DND-41 (cell line): ENCODE measurements around the gene DRAM2.

Experiments used
- EZH2 ChIP-seq: IDR thresholded peaks from 3 replicates; pipeline ENCODE4 v1.6.1; 2012; ENCODE audit warnings: borderline replicate concordance, low read depth, mild to moderate bottlenecking, moderate library complexity, low read length, inconsistent platforms; ENCODE audit not compliant: severe bottlenecking
- TF ChIP-seq, protein P1 (sequence below): IDR thresholded peaks from 2 replicates; pipeline ENCODE4 v1.5.1; 2012; ENCODE audit warnings: borderline replicate concordance, low read length, moderate library complexity, mild to moderate bottlenecking; ENCODE audit not compliant: poor library complexity, severe bottlenecking; ENCODE audit errors: extremely low read depth

DNA sequence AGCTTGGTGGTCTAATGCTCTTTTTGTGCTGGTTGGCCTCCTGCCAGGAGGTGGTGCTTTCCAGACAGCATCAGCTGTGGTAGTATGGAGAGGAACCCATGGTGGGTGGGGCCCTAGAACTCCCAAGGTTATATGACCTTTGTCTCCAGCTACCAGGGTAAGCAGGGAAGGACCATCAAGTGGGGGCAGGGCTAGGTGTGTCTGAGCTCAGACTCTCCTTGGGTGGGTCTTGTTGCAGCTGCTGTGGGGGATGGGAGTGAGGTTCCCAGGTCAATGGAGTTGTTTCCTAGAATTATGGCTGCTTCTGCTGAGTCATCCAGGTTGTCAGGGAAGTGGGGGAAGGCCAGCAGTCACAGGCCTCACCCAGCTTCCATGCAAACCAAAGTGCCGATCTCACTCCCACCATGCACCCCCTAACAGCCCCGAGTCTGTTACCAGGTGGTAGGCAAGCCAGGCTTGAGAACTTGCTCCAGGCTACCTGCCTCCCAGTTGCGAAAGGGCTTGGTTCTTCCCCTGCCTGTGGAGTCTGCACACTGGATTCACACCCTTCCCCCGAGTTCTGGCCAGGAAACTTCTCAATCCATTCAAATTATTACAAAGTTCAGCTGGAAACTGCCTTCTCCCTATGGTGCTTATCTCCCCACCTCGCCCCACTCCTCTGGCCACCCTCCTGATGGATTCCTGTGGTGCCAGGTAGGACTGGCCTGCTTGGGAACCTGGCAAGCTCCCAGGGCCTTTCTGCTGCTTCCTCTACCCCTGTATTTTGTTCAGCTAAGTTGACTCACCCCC, 37.8 kb downstream of the DRAM2 start:
- TF ChIP-seq, protein P1, sequence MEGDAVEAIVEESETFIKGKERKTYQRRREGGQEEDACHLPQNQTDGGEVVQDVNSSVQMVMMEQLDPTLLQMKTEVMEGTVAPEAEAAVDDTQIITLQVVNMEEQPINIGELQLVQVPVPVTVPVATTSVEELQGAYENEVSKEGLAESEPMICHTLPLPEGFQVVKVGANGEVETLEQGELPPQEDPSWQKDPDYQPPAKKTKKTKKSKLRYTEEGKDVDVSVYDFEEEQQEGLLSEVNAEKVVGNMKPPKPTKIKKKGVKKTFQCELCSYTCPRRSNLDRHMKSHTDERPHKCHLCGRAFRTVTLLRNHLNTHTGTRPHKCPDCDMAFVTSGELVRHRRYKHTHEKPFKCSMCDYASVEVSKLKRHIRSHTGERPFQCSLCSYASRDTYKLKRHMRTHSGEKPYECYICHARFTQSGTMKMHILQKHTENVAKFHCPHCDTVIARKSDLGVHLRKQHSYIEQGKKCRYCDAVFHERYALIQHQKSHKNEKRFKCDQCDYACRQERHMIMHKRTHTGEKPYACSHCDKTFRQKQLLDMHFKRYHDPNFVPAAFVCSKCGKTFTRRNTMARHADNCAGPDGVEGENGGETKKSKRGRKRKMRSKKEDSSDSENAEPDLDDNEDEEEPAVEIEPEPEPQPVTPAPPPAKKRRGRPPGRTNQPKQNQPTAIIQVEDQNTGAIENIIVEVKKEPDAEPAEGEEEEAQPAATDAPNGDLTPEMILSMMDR: no peak
- no peak for TF ChIP-seq EZH2
